K562 (cell line): ENCODE data around the gene LSR. TPM values are rescaled to one million over a fixed set of nuclear protein-coding genes. Genes with fewer than 3 reads are reported as not detected.

Experiments used
- ATAC-seq: fragments of 200-7000 bp; cut with Tn5 transposase; 3 replicates; pipeline ENCODE4 v1.9.1; 2020; ENCODE audit warnings: moderate library complexity
- BruUV-seq: library from RNA; stranded (reverse); fragments of 400-500 nt; replicated peaks from 2 replicates; lab custom pipeline; 2021; lab: Mats Ljungman, UMichigan
- CTCF ChIA-PET: fragments of 300-600 bp; formaldehyde crosslinking; extraction: SDS; loops from one replicate; lab custom pipeline; 2021; ENCODE audit warnings: low intra/inter-chr PET ratio; lab: Yijun Ruan, JAX
- POLR2A ChIA-PET: fragments of 300-600, 350-650 bp; sonication (Branson Sonifier 250); formaldehyde crosslinking; extraction: SDS; loops from one replicate; lab custom pipeline; 2021; ENCODE audit warnings: antibody characterized with exemption, inconsistent platforms; lab: Yijun Ruan, JAX
- DNase-seq, 4 experiments: peaks; one replicate each; pipeline versions ENCODE4 v3.0.0 to v3.0.0-alpha.2; 2011 to 2018; ENCODE audit warnings: low spot score in 3 of 4, mixed read lengths in 3 of 4; ENCODE audit errors: extremely low read depth in 1 of 4
- FAIRE-seq: peaks from 2 replicates; lab custom pipeline; 2011; peaks lifted over from hg19 to GRCh38; lab: Jason Lieb, UNC
- H2AFZ ChIP-seq: 2 replicates; pipeline ENCODE4 v1.6.0; 2011; ENCODE audit warnings: low read depth, low read length, control low read depth, inconsistent platforms
- H3K27ac ChIP-seq: fragments of 200-600 bp; 3 replicates; pipeline ENCODE4 v1.8.0; 2011; ENCODE audit warnings: low read depth, mild to moderate bottlenecking, control low read depth, inconsistent platforms, low read length, moderate library complexity, mixed read lengths; ENCODE audit errors: extremely low read depth
- H3K27me3 ChIP-seq, 2 experiments: fragments of 300-600 bp in 1 of 2; 2 replicates in 1 of 2; 3 replicates in 1 of 2; pipeline versions ENCODE4 v1.6.0 to v1.8.0; 2011; ENCODE audit warnings: inconsistent platforms in 2 of 2, low read length in 2 of 2, mild to moderate bottlenecking in 1 of 2, mixed read lengths in 1 of 2, moderate library complexity in 1 of 2; ENCODE audit not compliant: control insufficient read depth in 2 of 2, insufficient read depth in 2 of 2
- H3K36me3 ChIP-seq: fragments of 300-600 bp; 3 replicates; pipeline ENCODE4 v1.8.0; 2011; ENCODE audit warnings: mild to moderate bottlenecking, low read length, inconsistent platforms; ENCODE audit not compliant: control insufficient read depth, insufficient read depth
- H3K4me1 ChIP-seq, 2 experiments: fragments of 200-600 bp in 1 of 2; replicated peaks in 1 of 2; 2 replicates in 1 of 2; 3 replicates in 1 of 2; pipeline versions ENCODE4 v1.5.1 to v1.8.0; 2011; ENCODE audit warnings: inconsistent platforms in 2 of 2, low read length in 2 of 2, mild to moderate bottlenecking in 1 of 2, mixed read lengths in 1 of 2, moderate library complexity in 1 of 2; ENCODE audit not compliant: control insufficient read depth in 2 of 2, insufficient read depth in 2 of 2
- H3K4me2 ChIP-seq: 2 replicates; pipeline ENCODE4 v1.6.1; 2011; ENCODE audit warnings: low read length, control low read depth, inconsistent platforms, mixed read lengths; ENCODE audit not compliant: insufficient read depth
- H3K4me3 ChIP-seq: fragments of 200-600 bp; sonication (generic), shearing (Covaris generic); 2 replicates; pipeline ENCODE4 v1.5.1; 2016; ENCODE audit warnings: control low read depth, inconsistent platforms
- H3K79me2 ChIP-seq: fragments of 200-600 bp; 3 replicates; pipeline ENCODE4 v1.8.0; 2011; ENCODE audit warnings: low read length, inconsistent platforms; ENCODE audit not compliant: control insufficient read depth, insufficient read depth
- H3K9ac ChIP-seq, 2 experiments: 2 replicates each; pipeline versions ENCODE4 v1.6.0 to v1.6.1; 2011; ENCODE audit warnings: low read depth in 2 of 2, low read length in 2 of 2, control low read depth in 1 of 2, inconsistent platforms in 1 of 2, mild to moderate bottlenecking in 1 of 2, mixed read lengths in 1 of 2; ENCODE audit not compliant: insufficient read depth in 1 of 2
- H3K9me1 ChIP-seq: one replicate; pipeline ENCODE4 v1.6.0; 2011; ENCODE audit warnings: inconsistent platforms, mild to moderate bottlenecking, low read length, moderate library complexity; ENCODE audit not compliant: control insufficient read depth, insufficient read depth
- H3K9me3 ChIP-seq: replicated peaks from 2 replicates; pipeline ENCODE4 v1.5.1; 2011; ENCODE audit warnings: low read depth, low read length, inconsistent platforms; ENCODE audit not compliant: control insufficient read depth, insufficient read depth
- H4K20me1 ChIP-seq: replicated peaks from 2 replicates; pipeline ENCODE4 v1.6.1; 2011; ENCODE audit warnings: low read length, inconsistent platforms, mixed read lengths; ENCODE audit not compliant: control insufficient read depth, insufficient read depth
- ARHGAP35 ChIP-seq: fragments of 450-650 bp; IDR thresholded peaks from 2 replicates; pipeline ENCODE4 v1.6.1; 2018; ENCODE audit not compliant: partially characterized antibody
- CBFA2T2 ChIP-seq: fragments of 450-650 bp; conservative IDR thresholded peaks from 2 replicates; pipeline ENCODE4 v1.6.1; 2017; ENCODE audit warnings: mild to moderate bottlenecking
- CBX1 ChIP-seq: sonication (generic); IDR thresholded peaks from 2 replicates; pipeline ENCODE4 v1.6.1; 2016; ENCODE audit warnings: antibody characterized with exemption, low read depth, mild to moderate bottlenecking
- CEBPB ChIP-seq: fragments of 450-650 bp; IDR thresholded peaks from 2 replicates; pipeline ENCODE4 v1.6.1; 2016; ENCODE audit warnings: missing genetic modification characterization, missing compliant biosample characterization
- CHD1 ChIP-seq: fragments of 200-600 bp; sonication (generic); IDR thresholded peaks from one replicate; pipeline ENCODE4 v1.6.1; 2012; ENCODE audit warnings: mild to moderate bottlenecking, moderate library complexity, low read length, inconsistent platforms
- FOXA1 ChIP-seq: fragments of 450-650 bp; IDR thresholded peaks from 2 replicates; pipeline ENCODE4 v1.6.1; 2016; ENCODE audit warnings: mild to moderate bottlenecking, borderline replicate concordance
- KLF16 ChIP-seq: IDR thresholded peaks from 2 replicates; pipeline ENCODE4 v1.6.1; 2016; ENCODE audit warnings: antibody characterized with exemption
- MTA3 ChIP-seq: fragments of 450-650 bp; formaldehyde crosslinking; IDR thresholded peaks from 2 replicates; pipeline ENCODE4 v1.6.1; 2017; ENCODE audit warnings: mild to moderate bottlenecking, borderline replicate concordance
- POLR2AphosphoS2 ChIP-seq: IDR thresholded peaks from 2 replicates; pipeline ENCODE4 v1.6.1; 2012; ENCODE audit warnings: low read length, improper control_type of control experiment
- RCOR1 ChIP-seq, 2 experiments: IDR thresholded peaks; 2 replicates each; pipeline ENCODE4 v1.6.1; 2012; ENCODE audit warnings: low read depth in 2 of 2, low read length in 2 of 2, borderline replicate concordance in 1 of 2, improper control_type of control experiment in 1 of 2
- SREBF1 ChIP-seq: fragments of 150-350 bp; IDR thresholded peaks from 2 replicates; pipeline ENCODE4 v1.6.1; 2014; ENCODE audit warnings: antibody characterized with exemption, low read depth, low read length, borderline replicate concordance
- TOE1 ChIP-seq, 2 experiments: fragments of 450-650 bp in 1 of 2; sonication (generic) in 1 of 2; formaldehyde crosslinking in 1 of 2; IDR thresholded peaks; 2 replicates each; pipeline versions ENCODE4 v1.7.1 to v1.8.0; 2016 to 2022; ENCODE audit warnings: borderline replicate concordance in 2 of 2, mild to moderate bottlenecking in 2 of 2, antibody characterized with exemption in 1 of 2, inconsistent platforms in 1 of 2, low read depth in 1 of 2, missing genetic modification reagents in 1 of 2, moderate library complexity in 1 of 2
- ZNF140 ChIP-seq: fragments of 250-450 bp; sonication (Bioruptor Pico); IDR thresholded peaks from 2 replicates; pipeline ENCODE4 v1.8.0; 2021; ENCODE audit warnings: moderate library complexity, mild to moderate bottlenecking, inconsistent platforms
- ZNF445 ChIP-seq: fragments of 250-450 bp; sonication (Bioruptor Pico); IDR thresholded peaks from 2 replicates; pipeline ENCODE4 v1.4.0; 2020; ENCODE audit warnings: low read depth, mild to moderate bottlenecking, moderate library complexity
- ZNF77 ChIP-seq: fragments of 250-450 bp; sonication (Bioruptor Pico); IDR thresholded peaks from 2 replicates; pipeline ENCODE4 v1.5.0; 2020
- ZNF785 ChIP-seq: fragments of 250-450 bp; sonication (Bioruptor Pico); IDR thresholded peaks from 2 replicates; pipeline ENCODE4 v1.4.0; 2020; ENCODE audit warnings: mild to moderate bottlenecking
- WGBS: fragments of 100-300 bp; shearing (Covaris generic); methylation state at CpG from one replicate; pipeline ENCODE4 v1.1.6; 2016; ENCODE audit warnings: low coverage, mixed read lengths; ENCODE audit not compliant: insufficient coverage; ENCODE audit errors: missing lambda C conversion rate; 5-methylcytosine and 5-hydroxymethylcytosine counted together
- in situ Hi-C: fragments of 300-500 bp; cut with MboI; formaldehyde crosslinking; loops from 4 replicates; pipeline ENCODE4 v1.15.0; 2018; ENCODE audit warnings: inconsistent platforms, mixed read lengths
- intact Hi-C: fragments of 100-400 bp; cut with micrococcal nuclease; formaldehyde crosslinking; loops from 2 replicates; pipeline ENCODE4 v1.14.2; 2022
- polyA plus RNA-seq, 8 experiments: library from polyadenylated mRNA; depleted of rRNA in 4 of 8; stranded (reverse) in 5 of 8; unstranded in 3 of 8; fragments of >200 nt; fragmentation: Nextera tagmentation in 2 of 8; fragmentation: Illumina TruSeq in 1 of 8; extraction: Ambion mirVana in 2 of 8; extraction: Trizol in 1 of 8; gene quantifications; 2 replicates each; pipeline versions ENCODE4 v1.2.1 to v1.2.3, GENCODE V29; 2011 to 2014; ENCODE audit warnings: inconsistent platforms in 1 of 8, missing spikeins in 1 of 8
- total RNA-seq, 7 experiments: library from RNA; depleted of rRNA in 6 of 7; stranded (reverse); fragments of >200 nt in 6 of 7; fragmentation: Illumina TruSeq in 2 of 7; extraction: Trizol in 2 of 7; gene quantifications; 2 replicates each; pipeline versions ENCODE4 v1.2.1 to v1.2.3, GENCODE V29; 2011 to 2021; ENCODE audit warnings: low replicate concordance in 1 of 7

LSR gene
- total and polyA plus RNA-seq, 9 of the 15 experiments (the other 6 are each of a cell fraction or from before 2014, with no cell fraction given): 0.44 to 87.9 (median 28.0) TPM

DNA sequence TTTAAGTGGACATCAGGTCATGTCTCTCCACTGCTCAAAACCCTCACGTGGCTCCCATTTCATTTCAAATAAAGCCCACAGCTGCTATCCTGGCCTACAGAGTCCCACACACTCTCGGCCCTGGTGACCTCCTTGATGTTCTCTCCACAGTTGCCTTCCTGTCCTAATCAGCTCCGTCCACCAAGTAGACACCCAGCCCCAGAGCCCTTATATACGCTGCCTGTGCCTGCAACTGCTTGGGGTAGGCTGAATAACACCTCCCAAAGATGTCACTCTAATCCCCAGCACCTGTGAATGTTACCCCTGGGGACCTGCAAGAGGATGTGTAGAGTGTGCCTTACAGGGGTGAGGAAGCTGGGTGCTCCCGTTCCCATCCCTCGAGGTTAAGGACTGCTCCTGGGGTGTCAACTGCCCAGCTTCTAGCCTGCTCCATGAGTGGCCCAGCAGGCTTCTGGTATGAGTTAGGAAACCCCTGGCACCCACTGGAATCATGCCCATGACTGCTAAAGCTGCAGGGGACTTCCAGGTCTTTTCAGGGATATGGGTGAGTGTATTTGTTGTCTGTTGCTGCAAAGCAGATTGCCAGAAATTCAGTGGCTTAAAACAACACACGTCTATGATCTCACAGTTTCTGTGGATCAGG lies 26.3 kb upstream of the LSR start:
- H3K9me3 ChIP-seq: peaks cover 27% of the 10 kb centered on the region
- BruUV-seq: no TSS peak

DNA sequence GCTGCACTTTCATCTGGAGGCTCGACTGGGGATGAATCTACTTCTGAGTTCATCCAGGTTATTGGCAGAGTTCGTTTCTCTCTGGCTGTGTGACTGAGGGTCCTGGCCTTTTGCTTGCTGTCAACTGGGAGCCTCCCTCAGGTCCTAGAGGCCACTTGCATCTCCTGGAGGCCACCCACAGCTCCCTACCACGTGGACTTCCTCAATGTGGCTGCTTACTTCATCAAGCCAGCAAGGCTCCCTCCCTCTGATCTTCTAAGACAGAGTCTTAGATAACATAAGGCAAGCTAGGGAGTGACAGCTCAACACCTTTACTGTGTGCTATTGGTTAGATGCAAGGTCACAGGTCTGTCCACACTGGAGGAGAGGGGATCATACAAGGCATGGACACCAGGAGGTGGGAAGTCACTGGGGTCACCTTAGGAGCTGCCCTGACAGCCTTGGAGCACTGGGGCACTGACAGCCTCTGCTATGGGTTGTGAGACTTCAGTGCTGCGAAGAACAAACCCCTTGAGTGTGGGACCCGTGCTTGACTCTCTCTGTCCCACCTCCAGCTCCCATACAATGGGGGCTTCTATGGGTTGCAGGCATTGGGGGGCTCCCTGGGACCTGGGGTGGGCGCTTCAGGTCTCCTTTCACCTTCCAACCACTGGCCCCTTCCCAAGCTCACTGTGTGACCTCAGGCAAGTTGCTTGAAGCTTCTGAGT lies 25.6 kb upstream of the LSR start:
- Histone ChIP-seq H3K9me1 (no peaks in the 10 kb centered on the region), H3K4me3 (no peak overlapping the region), H3K36me3 (no peaks in the 10 kb centered on the region), H3K79me2 (no peaks in the 10 kb centered on the region), H4K20me1 (no peaks in the 10 kb centered on the region), H3K27ac (no peak overlapping the region), H2AFZ (peak overlapping the region; percentile 14), H3K27me3 (no peaks in the 10 kb centered on the region), H3K9me3 (peaks cover 27% of the 10 kb centered on the region), H3K9ac (no peak overlapping the region), H3K4me2 (no peak overlapping the region), H3K4me1 (peaks cover 29% of the 10 kb centered on the region in 2 experiments)
- WGBS: 43% methylated on average over 5 of the region's 6 CpGs
- ChIA-PET CTCF (no interaction called here), POLR2A (no interaction called here)
- no peak for FAIRE-seq
- intact Hi-C loops: no loop called here
- BruUV-seq: no TSS peak
- in situ Hi-C loops: no loop called here
- peak in 1 of 4 experiments; percentile 68 for DNase-seq
- ATAC-seq: no peak
- TF ChIP-seq FOXA1 (no peak), RCOR1 (IDR thresholded peaks at IDR 0.05; ENCODE audit: borderline replicate concordance in 1 of 2, low read depth in 2 of 2, low read length in 2 of 2) (no peak), MTA3 (no peak), CBFA2T2 (no peak), ZNF77 (no peak), ZNF785 (CRISPR knock-in tag) (no peak), CEBPB (no peak), ZNF445 (CRISPR knock-in tag) (no peak), TOE1 (IDR thresholded peaks at IDR 0.05; ENCODE audit: borderline replicate concordance) (0 out of 2 replicates have a peak, but pooled peaks have one; percentile 11), TOE1 (CRISPR knock-in tag; IDR thresholded peaks at IDR 0.05; ENCODE audit: borderline replicate concordance, low read depth) (no peak), ZNF140 (CRISPR knock-in tag) (no peak), POLR2AphosphoS2 (no peak), SREBF1 (no peak), CHD1 (no peak), ARHGAP35 (no peak)

More for the DNA sequence above, 26.3 kb upstream of the LSR start:
- 80% methylated on average over 7 of the region's 7 CpGs for WGBS
- peaks cover 26 to 29% of the 10 kb centered on the region in 2 experiments for H3K4me1 ChIP-seq
- no peak overlapping the region for H3K9ac ChIP-seq
- ATAC-seq (no peak), FAIRE-seq (no peak)
- H3K36me3 ChIP-seq: no peaks in the 10 kb centered on the region
- H3K4me2 ChIP-seq: no peak overlapping the region
- in situ Hi-C loops (no loop called here), intact Hi-C loops (no loop called here)
- no peak overlapping the region for H3K27ac ChIP-seq
- POLR2A ChIA-PET: interaction anchor here (0.6 kb wide), 1 partner anchor 344 kb away, joined by 5 read pairs; no protein-coding TSS in a partner anchor
- no peaks in the 10 kb centered on the region for H3K9me1 ChIP-seq
- no peak overlapping the region for H3K4me3 ChIP-seq
- no peaks in the 10 kb centered on the region for H3K79me2 ChIP-seq
- no peak for TF ChIP-seq KLF16
- TF ChIP-seq CBX1: peak; percentile 6; the same call in 1 of the 2 replicates
- TF ChIP-seq, all 486 proteins: peak for 1
- no peak for DNase-seq
- peak overlapping the region; percentile 14 for H2AFZ ChIP-seq
- no peaks in the 10 kb centered on the region for H4K20me1 ChIP-seq
- CTCF ChIA-PET: no interaction called here
- no peaks in the 10 kb centered on the region for H3K27me3 ChIP-seq
